Kasumi-1 (cell line): Measurements from ENCODE around the gene NOS1.
"Not testable (repeated sequence)": the region's sequence is repeated elsewhere in the genome, so short reads cannot be mapped to it uniquely, and the experiment has no call there.

Experiments used
- DNase-seq, 2 experiments: peaks; one replicate each; lab custom pipeline; 2025; lab: John Stamatoyannopoulos, UW

The NOS1 gene

DNA sequence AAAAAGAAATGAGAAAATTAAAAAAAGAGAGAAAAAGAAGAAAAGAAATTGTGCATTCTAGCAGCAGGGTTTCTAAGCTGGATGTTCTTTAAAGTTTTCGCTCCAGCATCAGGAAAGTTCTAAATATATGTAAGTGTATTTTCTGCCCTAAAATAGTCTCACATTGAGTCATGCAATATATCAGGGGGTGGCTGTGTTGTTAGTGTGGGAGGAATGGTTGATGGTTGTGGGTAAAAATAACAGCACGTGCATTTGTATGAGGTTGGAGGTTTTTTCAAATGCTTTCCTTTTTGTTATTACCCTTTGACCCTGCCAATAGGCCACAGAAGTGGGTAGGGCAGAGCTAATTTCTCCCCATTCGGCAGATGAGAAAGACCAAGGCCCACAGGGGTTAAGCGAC, 106.0 kb downstream of the NOS1 start:
- DNase-seq, result no peak

DNA sequence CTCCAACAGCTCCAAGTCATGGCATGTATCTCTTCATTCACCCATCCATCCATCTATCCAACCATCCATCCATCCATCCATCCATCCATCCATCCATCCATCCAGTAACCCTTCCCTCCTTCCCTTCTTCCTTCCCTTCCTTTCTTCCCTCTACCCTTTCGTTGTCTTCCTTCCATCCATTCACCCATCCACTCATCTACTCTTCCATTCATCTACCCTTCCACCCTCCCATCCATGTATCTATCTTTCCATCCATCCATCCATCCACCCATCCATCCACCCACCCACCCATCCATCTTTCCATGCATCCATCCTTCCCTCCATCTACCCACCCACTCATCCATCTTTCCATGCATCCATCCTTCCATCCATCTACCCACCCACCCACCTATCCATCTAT, 117.9 kb downstream of the NOS1 start:
- DNase-seq, result no peak

DNA sequence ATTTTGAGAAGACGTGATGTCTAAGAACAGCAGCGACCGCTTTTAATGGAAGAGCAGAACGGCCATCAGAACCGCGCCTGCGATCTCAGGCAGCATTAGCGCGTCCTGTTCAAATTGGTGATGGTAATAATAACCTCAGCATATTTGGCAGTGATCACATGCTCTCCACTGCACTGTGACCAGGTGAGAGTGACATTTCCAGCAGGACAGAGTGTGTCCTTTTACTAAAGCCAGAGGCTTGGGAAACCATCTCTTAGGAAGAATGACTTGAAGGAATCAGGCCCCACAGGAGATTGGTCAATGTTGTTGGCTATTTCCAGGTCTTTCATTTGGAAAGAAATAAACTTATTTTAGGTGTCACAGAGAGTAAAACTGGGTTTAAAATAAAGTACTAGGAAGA, 119.7 kb downstream of the NOS1 start:
- no peak for DNase-seq

DNA sequence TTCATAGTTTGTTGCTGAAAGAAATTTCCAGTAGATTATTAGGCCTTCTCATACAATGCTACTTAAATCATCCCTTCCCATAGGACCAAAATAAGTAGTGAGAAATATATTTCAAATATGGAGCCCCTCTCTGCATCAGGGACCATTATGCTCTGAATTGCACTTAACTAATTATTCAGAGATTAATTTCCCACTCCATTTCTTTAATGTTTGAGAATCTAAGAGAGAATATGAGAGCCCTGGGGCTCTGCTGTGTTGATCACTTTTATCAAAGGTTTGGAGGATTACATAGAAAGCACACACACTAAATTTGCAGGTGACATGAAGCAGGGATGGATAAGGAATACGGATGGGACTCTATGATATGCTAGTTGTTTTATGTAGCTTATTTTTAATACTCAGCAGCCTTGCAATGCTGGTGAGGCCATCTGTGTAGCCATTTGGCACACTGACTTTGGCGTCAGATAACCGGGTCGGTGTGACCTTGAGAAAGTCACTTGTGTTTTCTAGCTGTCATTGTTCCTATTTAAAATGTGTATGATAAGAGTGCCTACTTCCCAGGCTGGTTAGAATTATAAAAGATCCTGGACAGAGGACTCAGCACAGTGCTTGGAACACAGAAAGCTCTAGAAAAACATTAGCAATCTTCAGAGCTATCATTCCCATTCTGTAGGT, 121.2 kb downstream of the NOS1 start:
- no peak for DNase-seq

GRCh38 chr12:117236456-117237001, 124.9 kb downstream of the NOS1 start:
- peak; percentile 45 to 64 for DNase-seq

DNA sequence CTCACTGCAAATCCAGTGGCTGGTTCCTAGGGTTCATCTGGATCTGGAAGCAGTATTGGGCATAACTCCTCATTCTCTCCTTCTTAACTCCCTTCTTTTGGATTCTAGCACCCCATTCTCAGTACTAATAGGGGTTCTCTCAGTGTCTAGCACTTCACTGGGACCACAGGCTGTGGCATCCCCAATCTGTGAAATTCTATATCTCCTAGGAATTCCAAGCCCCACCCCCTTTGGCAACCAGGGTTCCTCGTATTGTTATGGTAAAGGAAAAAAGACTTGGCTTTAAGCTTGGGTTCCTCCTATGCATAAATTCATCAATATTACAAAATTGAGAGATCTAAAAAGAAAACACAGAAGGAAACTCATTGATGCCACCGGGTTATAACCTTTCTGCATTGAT, 126.2 kb downstream of the NOS1 start:
- no peak for DNase-seq

- no peak for DNase-seq
Observed at GRCh38 chr12:117234441-117234840, 127.0 kb downstream of the NOS1 start.

DNA sequence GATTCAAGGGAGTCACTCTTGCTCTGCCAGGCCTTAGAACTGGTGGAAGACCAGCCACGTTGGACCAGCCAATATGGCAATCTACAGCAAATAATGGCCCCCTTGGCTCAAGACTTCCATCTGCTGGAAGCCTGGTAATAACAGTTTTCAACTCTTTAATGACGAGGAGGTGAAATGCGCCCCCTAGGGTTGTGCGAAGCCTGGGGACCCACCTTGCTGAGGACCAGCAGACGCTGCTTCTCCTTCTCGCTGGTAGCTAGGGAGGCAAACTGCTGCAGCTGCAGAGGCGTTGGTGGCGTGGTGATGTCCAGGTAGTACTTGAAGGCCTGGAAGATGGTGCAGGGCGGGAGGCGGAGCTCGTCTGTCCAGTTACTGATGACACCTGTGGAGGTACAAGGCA, 129.7 kb downstream of the NOS1 start:
- no peak for DNase-seq

- DNase-seq, result no peak
Observed at GRCh38 chr12:117228239-117228638, 133.2 kb downstream of the NOS1 start.

DNA sequence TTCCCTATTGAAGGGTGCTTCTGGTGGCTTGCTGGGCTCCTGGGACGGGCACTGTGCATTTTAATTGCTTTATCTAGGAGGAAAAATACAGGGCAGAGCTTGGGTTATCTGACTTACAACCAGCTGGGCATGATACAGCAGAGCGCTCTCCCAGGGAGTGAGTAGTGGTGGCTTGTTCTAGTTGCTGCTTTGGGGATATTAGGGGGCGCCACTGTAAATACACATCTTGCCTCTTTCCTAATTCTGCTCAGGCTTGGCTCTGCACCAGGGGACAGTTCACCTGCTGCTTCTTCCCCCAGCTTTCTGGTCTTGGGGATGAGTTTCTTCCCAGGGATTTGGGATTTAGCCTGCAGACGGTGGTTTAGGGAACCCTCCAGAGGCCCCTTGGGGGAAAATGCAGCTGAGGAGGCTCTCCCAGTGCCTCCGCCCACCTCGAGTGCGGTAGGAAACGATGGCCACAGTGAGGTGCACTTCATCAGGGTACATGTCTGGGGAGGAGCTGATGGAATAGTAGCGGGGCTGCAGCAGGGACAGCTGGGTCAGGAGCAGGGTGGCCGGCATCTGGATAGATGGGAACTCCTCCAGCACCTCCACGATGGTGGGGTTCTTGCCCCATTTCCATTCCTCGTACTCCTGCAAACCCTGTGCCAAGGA, 134.3 kb downstream of the NOS1 start:
- DNase-seq, result no peak

DNA sequence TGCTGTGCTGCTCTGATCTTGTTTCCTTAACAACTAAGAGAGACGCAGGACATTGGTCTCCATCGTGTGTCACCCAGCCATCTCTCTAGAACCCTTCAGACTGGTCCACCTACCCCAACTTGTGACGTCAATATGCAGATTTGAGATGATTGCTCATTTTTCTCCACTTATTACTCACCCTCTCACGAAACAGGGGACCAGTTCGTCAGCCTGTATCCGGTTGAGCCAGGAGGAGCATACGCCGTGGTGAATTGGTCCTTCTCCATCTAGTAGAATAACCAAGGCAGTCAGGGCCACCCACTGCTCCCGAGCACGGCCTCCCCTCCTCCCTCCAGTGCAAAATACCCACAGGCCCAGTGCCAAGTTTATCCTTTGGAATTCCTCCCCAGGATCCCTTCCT, 134.9 kb downstream of the NOS1 start:
- no peak for DNase-seq

DNA sequence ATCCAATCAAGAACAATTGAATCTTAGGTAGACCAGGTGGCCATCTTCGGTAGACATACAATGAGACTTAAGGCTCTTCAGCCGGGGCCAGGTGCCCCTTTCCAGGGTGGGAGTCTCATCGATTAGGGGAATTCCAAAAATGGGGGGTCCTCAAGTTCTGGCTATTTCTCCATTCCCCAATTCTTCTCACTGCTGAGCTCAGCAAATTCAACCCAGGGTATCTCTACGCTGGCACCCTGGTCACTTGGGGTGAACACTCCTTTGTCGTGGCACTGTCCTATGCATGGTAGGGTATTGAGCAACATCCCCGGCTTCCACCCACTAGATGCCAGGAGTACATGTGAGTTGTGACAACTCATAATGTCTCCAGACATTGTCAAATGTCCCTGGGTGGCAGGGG, 136.2 kb downstream of the NOS1 start:
- DNase-seq, result no peak

- not testable (repeated sequence) for DNase-seq
Observed at GRCh38 chr12:117220947-117221346, 140.5 kb downstream of the NOS1 start.

GRCh38 chr12:117218149-117218548, 143.3 kb downstream of the NOS1 start:
- DNase-seq, result no peak

GRCh38 chr12:117216686-117217085, 144.7 kb downstream of the NOS1 start:
- DNase-seq, result no peak

GRCh38 chr12:117214797-117215196, 146.6 kb downstream of the NOS1 start:
- DNase-seq, result no peak

- DNase-seq, result no peak
Observed at GRCh38 chr12:117213295-117213808, 148.1 kb downstream of the NOS1 start.

GRCh38 chr12:117212563-117213190, 148.7 kb downstream of the NOS1 start:
- peak; percentile 65 to 76 for DNase-seq

DNA sequence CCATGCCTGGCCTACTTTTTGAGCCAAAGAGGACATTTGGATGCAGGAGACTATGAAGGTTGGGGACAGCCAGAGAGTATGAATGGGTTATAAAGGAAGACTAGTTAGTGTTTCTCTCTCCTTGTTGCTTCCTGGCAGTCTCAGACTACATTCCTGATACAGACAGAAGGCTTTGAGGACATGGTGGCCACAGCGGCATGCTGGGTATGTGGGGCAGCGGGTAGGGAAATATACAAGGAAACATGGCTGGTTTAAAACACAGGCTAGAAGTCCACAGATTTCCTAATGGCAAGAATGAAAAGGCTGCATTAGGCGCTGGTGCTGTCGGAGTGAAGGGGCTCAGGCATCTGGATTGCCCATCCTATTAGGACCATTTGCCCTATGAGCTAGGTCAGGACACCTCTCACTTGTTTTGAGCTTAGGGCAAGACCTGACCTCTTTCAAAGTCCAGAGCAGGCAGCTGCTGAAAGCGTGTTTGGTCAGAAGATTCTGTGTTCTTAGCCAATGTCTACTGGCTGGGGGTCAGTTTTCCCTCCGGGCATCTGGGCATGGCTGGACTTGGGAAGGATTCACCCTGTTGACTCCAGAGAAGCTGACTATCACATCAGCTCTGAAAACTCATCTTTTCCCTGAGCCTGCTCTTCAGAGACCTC, 151.0 kb downstream of the NOS1 start:
- DNase-seq, result no peak

DNA sequence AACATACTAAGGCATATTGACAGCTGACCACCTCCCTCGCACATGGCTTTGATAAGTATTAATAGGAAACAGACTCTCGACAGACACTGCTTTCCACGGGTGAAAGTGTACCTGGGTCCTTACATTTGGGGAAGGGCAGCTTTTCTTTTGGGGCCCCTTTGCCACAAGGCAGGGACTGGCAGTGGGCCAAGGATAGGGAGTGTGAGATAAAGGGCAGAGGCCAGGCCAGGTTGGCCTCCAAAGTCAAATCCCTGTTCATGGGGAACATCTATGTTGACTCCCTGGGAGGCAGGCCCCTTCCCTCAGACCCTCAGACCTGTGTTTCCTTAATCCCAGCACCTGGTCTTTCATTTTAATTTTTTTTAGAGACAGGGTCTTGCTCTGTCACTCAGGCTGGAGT, 151.8 kb downstream of the NOS1 start:
- no peak for DNase-seq

GRCh38 chr12:117208811-117209455, 152.5 kb downstream of the NOS1 start:
- no peak for DNase-seq

DNA sequence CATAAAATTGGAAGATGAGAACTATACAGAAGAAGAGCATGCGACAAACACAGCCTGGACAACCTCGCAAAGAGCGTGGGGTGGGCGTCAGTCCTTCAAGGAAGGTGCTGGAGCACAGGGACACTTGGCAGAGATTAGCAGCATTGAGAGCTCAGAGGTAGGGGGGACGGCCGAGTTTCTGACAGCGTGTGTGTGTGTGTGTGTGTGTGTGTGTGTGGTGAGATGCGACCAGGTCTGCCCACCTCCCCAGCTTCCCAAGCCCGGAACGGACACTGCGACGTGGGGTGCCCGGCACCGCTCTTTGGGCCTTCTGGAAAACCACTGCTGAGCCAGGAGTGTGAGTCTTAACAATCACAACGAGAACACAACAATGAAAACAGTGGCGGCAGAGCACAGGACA, 153.2 kb downstream of the NOS1 start:
- no peak for DNase-seq
